Subcutaneous preadipocyte (primary cell): Measurements from ENCODE around the gene KRTAP19-3. TPM values are rescaled to one million over a fixed set of nuclear protein-coding genes. Genes with fewer than 3 reads are reported as not detected.

ENCODE experiments used
- small RNA-seq: library from RNA; depleted of rRNA; stranded (forward); fragments of <200 nt; gene quantifications from one replicate; pipeline ENCODE3, GENCODE V24; 2012
- total RNA-seq: library from RNA; depleted of rRNA; stranded (reverse); fragments of >200 nt; gene quantifications from 2 replicates; pipeline ENCODE4 v1.2.3, GENCODE V29; 2012

The KRTAP19-3 gene
- total RNA-seq, result not detected in 2 replicates

GRCh38 chr21:30491963-30492428, at the start of gene KRTAP19-3:
KRTAP19-3 (minus strand) TSS chr21:30492013; CDS start chr21:30491957, 56 bp downstream.

GRCh38 chr21:30502041-30502440, 10.2 kb upstream of the KRTAP19-3 start, which contains the start of gene KRTAP19-5:
KRTAP19-5 (minus strand) TSS chr21:30502141; CDS start chr21:30502090, 51 bp downstream.

GRCh38 chr21:30497065-30497464, 5.3 kb upstream of the KRTAP19-3 start, which contains the start of gene KRTAP19-4:
KRTAP19-4 (minus strand) TSS chr21:30497165; CDS start chr21:30497110, 55 bp downstream.

GRCh38 chr21:30487336-30487735, 4.5 kb downstream of the KRTAP19-3 start, which contains the start of gene KRTAP19-2:
KRTAP19-2 (minus strand) TSS chr21:30487436; CDS start chr21:30487348, 88 bp downstream.

GRCh38 chr21:30480145-30480544, 11.7 kb downstream of the KRTAP19-3 start, which contains the start of gene KRTAP19-1:
KRTAP19-1 (minus strand) TSS chr21:30480367; CDS start chr21:30480317, 50 bp downstream.

Small RNA genes lying within 50 kb of the gene (small RNA-seq; reads per million reads assigned to genes)
- gene AP000567.1 (not detected), gene KRTAP19-10P (not detected), gene KRTAP19-11P (not detected), gene KRTAP19-9P (not detected)

Other genes with a start within 250 kb of the KRTAP19-3 start
- not detected in 2 replicates for gene KRTAP24-1, start 209.1 kb downstream of the KRTAP19-3 start, total RNA-seq
- not detected in 2 replicates for gene KRTAP25-1, start 202.5 kb downstream of the KRTAP19-3 start, total RNA-seq
- gene KRTAP26-1, start 171.7 kb downstream of the KRTAP19-3 start, total RNA-seq, result not detected in 2 replicates
- gene KRTAP27-1, start 154.3 kb downstream of the KRTAP19-3 start, total RNA-seq, result not detected in 2 replicates
- gene KRTAP23-1, start 143.4 kb downstream of the KRTAP19-3 start, total RNA-seq, result not detected in 2 replicates
- not detected in 2 replicates for gene KRTAP13-2, start 119.7 kb downstream of the KRTAP19-3 start, total RNA-seq
- gene KRTAP13-1, start 96.0 kb downstream of the KRTAP19-3 start, total RNA-seq, result not detected in 2 replicates
- not detected in 2 replicates for gene KRTAP13-3, start 66.1 kb downstream of the KRTAP19-3 start, total RNA-seq
- not detected in 2 replicates for gene KRTAP13-4, start 61.8 kb downstream of the KRTAP19-3 start, total RNA-seq
- gene KRTAP15-1, start 51.7 kb downstream of the KRTAP19-3 start, total RNA-seq, result not detected in 2 replicates
- not detected in 2 replicates for gene KRTAP19-1, start 11.6 kb downstream of the KRTAP19-3 start, total RNA-seq
- gene KRTAP19-2, start 4.6 kb downstream of the KRTAP19-3 start, total RNA-seq, result not detected in 2 replicates
- not detected in 2 replicates for gene KRTAP19-4, start 5.2 kb upstream of the KRTAP19-3 start, total RNA-seq
- not detected in 2 replicates for gene KRTAP19-5, start 10.1 kb upstream of the KRTAP19-3 start, total RNA-seq
- not detected in 2 replicates for gene KRTAP19-6, start 49.9 kb upstream of the KRTAP19-3 start, total RNA-seq
- not detected in 2 replicates for gene KRTAP19-7, start 69.3 kb upstream of the KRTAP19-3 start, total RNA-seq
- gene KRTAP22-2, start 98.4 kb upstream of the KRTAP19-3 start, total RNA-seq, result not detected in 2 replicates
- gene KRTAP6-3, start 100.4 kb upstream of the KRTAP19-3 start, total RNA-seq, result not detected in 2 replicates
- gene KRTAP6-2, start 106.9 kb upstream of the KRTAP19-3 start, total RNA-seq, result not detected in 2 replicates
- gene KRTAP22-1, start 109.1 kb upstream of the KRTAP19-3 start, total RNA-seq, result not detected in 2 replicates
- not detected in 2 replicates for gene KRTAP6-1, start 121.9 kb upstream of the KRTAP19-3 start, total RNA-seq
- gene KRTAP20-1, start 124.4 kb upstream of the KRTAP19-3 start, total RNA-seq, result not detected in 2 replicates
- gene KRTAP20-4, start 128.6 kb upstream of the KRTAP19-3 start, total RNA-seq, result not detected in 2 replicates
- not detected in 2 replicates for gene KRTAP20-2, start 143.2 kb upstream of the KRTAP19-3 start, total RNA-seq
- gene KRTAP20-3, start 150.9 kb upstream of the KRTAP19-3 start, total RNA-seq, result not detected in 2 replicates
- not detected in 2 replicates for gene KRTAP21-3, start 226.8 kb upstream of the KRTAP19-3 start, total RNA-seq